HFFc6 (cell line): ENCODE measurements around the gene SERP1. TPM values are rescaled to one million over a fixed set of nuclear protein-coding genes. Genes with fewer than 3 reads are reported as not detected.

ENCODE experiments used
- DNase-seq: peaks from one replicate; pipeline ENCODE4 v3.0.0-alpha.2; 2018
- H3K27ac Mint-ChIP-seq: 2 replicates; pipeline ENCODE4 v1.8.0; 2020; ENCODE audit warnings: mild to moderate bottlenecking, mixed read lengths
- H3K27me3 Mint-ChIP-seq: 2 replicates; pipeline ENCODE4 v1.8.0; 2021; ENCODE audit warnings: mild to moderate bottlenecking, moderate library complexity, mixed read lengths; ENCODE audit not compliant: insufficient read depth
- H3K36me3 Mint-ChIP-seq: 2 replicates; pipeline ENCODE4 v1.8.0; 2021; ENCODE audit warnings: low read depth, mixed read lengths
- H3K4me1 Mint-ChIP-seq: 2 replicates; pipeline ENCODE4 v1.8.0; 2020; ENCODE audit warnings: low read depth, mixed read lengths
- H3K4me3 Mint-ChIP-seq: 2 replicates; pipeline ENCODE4 v1.8.0; 2020; ENCODE audit warnings: mild to moderate bottlenecking, moderate library complexity, mixed read lengths
- H3K9me3 Mint-ChIP-seq: 2 replicates; pipeline ENCODE4 v1.8.0; 2020; ENCODE audit warnings: mild to moderate bottlenecking, mixed read lengths
- total RNA-seq, 6 experiments: library from RNA; stranded (reverse); fragmentation: NEBNext Ultra II Directional; extraction: Animal tissue kit (Norgen Biotek cat#: 25700); gene quantifications; 2 replicates in 1 of 6; 3 replicates in 5 of 6; pipeline ENCODE4 v1.2.3, GENCODE V29; 2021
- TF ChIP-seq, protein P1 (sequence below): fragments of 200-600 bp; sonication (generic); IDR thresholded peaks from 2 replicates; pipeline ENCODE4 v1.5.0; 2021; ENCODE audit warnings: antibody characterized with exemption, mild to moderate bottlenecking

Gene SERP1
- total RNA-seq, 6 experiments from 2014 or later = 108 to 122 (median 112) TPM

DNA sequence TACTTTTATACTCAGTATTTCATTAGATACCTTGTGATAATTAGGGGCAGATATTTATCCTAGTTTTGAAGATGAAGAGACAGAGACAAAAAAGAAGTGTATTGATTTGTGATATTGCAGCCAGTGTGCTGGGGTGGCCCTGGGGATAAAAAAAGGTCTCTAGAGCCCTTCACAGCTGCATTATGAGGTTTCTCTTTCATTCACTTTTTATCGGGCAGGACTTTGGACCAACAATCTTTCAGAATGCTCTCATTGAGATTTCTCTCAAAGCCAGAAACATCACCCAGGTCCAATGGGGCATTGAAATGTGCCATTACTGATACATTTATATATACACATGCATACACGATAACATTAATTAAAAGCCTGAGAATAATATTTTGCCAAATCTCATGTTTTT, 36.3 kb upstream of the SERP1 start:
- DNase-seq = no peak
- TF ChIP-seq, protein P1, sequence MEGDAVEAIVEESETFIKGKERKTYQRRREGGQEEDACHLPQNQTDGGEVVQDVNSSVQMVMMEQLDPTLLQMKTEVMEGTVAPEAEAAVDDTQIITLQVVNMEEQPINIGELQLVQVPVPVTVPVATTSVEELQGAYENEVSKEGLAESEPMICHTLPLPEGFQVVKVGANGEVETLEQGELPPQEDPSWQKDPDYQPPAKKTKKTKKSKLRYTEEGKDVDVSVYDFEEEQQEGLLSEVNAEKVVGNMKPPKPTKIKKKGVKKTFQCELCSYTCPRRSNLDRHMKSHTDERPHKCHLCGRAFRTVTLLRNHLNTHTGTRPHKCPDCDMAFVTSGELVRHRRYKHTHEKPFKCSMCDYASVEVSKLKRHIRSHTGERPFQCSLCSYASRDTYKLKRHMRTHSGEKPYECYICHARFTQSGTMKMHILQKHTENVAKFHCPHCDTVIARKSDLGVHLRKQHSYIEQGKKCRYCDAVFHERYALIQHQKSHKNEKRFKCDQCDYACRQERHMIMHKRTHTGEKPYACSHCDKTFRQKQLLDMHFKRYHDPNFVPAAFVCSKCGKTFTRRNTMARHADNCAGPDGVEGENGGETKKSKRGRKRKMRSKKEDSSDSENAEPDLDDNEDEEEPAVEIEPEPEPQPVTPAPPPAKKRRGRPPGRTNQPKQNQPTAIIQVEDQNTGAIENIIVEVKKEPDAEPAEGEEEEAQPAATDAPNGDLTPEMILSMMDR = no peak
- Mint-ChIP-seq H3K36me3 (no peaks in the 10 kb centered on the region; the same call in 1 of the 2 replicates), H3K4me1 (no peaks in the 10 kb centered on the region), H3K4me3 (no peak overlapping the region), H3K27ac (no peak overlapping the region), H3K9me3 (no peaks in the 10 kb centered on the region), H3K27me3 (no peaks in the 10 kb centered on the region)

GRCh38 chr3:150581174-150581573, 34.9 kb upstream of the SERP1 start:
- DNase-seq = no peak
- Mint-ChIP-seq H3K4me3 (no peak overlapping the region), H3K27ac (no peak overlapping the region), H3K27me3 (no peaks in the 10 kb centered on the region), H3K36me3 (peaks cover 7% of the 10 kb centered on the region; the same call in 1 of the 2 replicates), H3K4me1 (no peaks in the 10 kb centered on the region), H3K9me3 (no peaks in the 10 kb centered on the region)
- TF ChIP-seq, protein P1 = no peak

DNA sequence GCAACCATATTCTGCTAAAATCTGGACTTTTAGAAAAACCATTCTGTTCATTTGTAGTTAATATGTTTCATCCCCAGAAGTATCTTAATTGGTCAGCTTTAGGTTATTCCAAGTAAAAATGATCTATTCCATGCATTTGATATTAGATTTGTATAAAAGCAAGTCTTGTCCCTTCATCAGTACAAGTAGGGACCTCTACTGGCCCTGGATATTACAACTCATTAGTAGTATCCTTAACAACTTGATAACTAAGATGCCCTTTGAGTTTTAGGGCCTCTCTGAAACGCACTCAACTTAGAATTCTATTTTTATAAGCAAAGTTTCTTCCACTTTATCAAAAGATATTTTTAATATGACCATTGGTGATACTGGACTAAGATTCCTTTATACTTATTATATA, 31.6 kb upstream of the SERP1 start:
- no peak overlapping the region for H3K27ac Mint-ChIP-seq
- H3K9me3 Mint-ChIP-seq = no peaks in the 10 kb centered on the region
- no peak for DNase-seq
- H3K4me3 Mint-ChIP-seq = no peak overlapping the region
- H3K27me3 Mint-ChIP-seq = no peaks in the 10 kb centered on the region
- no peaks in the 10 kb centered on the region for H3K4me1 Mint-ChIP-seq
- TF ChIP-seq, protein P1 = peak; percentile 27
- H3K36me3 Mint-ChIP-seq = peaks cover 7% of the 10 kb centered on the region; the same call in 1 of the 2 replicates

GRCh38 chr3:150567328-150567727, 21.0 kb upstream of the SERP1 start:
- H3K36me3 Mint-ChIP-seq = peaks cover 26% of the 10 kb centered on the region; the same call in 1 of the 2 replicates
- no peak overlapping the region for H3K4me3 Mint-ChIP-seq
- TF ChIP-seq, protein P1 = no peak
- H3K4me1 Mint-ChIP-seq = no peaks in the 10 kb centered on the region
- H3K9me3 Mint-ChIP-seq = no peaks in the 10 kb centered on the region
- no peaks in the 10 kb centered on the region for H3K27me3 Mint-ChIP-seq
- H3K27ac Mint-ChIP-seq = no peak overlapping the region
- no peak for DNase-seq

DNA sequence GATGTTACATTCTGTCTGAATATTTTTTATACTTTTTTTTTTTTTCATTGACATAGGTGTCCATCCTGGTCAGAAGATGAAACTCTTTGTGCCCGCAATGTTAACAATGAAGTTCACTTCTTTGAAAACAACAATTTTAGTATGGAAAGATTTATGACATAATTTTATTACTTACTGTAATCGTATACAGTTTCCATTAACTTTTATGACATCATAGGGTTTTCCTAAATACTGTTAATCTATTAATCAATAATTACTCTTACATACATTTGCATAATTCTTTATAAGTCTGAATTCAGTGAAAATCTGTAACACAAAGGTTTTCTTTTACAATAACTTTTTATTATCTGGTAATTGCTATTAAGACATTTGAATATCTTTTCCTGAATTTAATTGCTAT, 17.9 kb upstream of the SERP1 start:
- Mint-ChIP-seq H3K4me3 (no peak overlapping the region), H3K36me3 (peaks cover 21% of the 10 kb centered on the region; the same call in 1 of the 2 replicates), H3K9me3 (no peaks in the 10 kb centered on the region), H3K4me1 (no peaks in the 10 kb centered on the region), H3K27me3 (no peaks in the 10 kb centered on the region), H3K27ac (no peak overlapping the region)
- no peak for DNase-seq
- TF ChIP-seq, protein P1 = no peak

- peaks cover 22% of the 10 kb centered on the region for H3K4me1 Mint-ChIP-seq
- H3K27ac Mint-ChIP-seq = no peak overlapping the region
- TF ChIP-seq, protein P1 = no peak
- no peak overlapping the region for H3K4me3 Mint-ChIP-seq
- peaks cover 27% of the 10 kb centered on the region for H3K36me3 Mint-ChIP-seq
- no peaks in the 10 kb centered on the region for H3K9me3 Mint-ChIP-seq
- DNase-seq = no peak
- no peaks in the 10 kb centered on the region for H3K27me3 Mint-ChIP-seq
Observed at GRCh38 chr3:150557725-150558124, 11.4 kb upstream of the SERP1 start.
